ENCODE results near the gene CRISPLD2.
"Not testable (repeated sequence)": the region's sequence is repeated elsewhere in the genome, so short reads cannot be mapped to it uniquely, and the experiment has no call there.

Gene CRISPLD2

DNA sequence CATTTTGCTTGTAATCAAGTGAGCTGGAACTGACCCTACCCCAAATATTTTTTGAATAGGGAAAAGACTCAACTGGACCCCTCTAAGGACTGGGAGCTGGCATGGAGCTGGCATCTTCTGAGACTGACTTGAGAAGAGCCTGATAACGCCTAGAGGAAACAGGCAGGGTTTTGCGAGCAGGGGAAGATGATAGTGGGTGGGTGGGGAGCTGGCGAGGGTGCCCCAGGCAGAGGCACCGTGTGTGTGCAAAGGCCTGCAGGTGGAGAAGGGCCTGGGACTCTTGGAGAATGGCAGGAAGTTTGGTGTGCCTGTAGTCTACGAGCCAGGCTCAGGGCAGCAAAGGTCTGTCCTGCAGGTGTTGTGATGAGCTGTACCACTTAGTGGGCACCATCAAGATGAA is 4.1 kb downstream of the CRISPLD2 start:
- no peak for DNase-seq

DNA sequence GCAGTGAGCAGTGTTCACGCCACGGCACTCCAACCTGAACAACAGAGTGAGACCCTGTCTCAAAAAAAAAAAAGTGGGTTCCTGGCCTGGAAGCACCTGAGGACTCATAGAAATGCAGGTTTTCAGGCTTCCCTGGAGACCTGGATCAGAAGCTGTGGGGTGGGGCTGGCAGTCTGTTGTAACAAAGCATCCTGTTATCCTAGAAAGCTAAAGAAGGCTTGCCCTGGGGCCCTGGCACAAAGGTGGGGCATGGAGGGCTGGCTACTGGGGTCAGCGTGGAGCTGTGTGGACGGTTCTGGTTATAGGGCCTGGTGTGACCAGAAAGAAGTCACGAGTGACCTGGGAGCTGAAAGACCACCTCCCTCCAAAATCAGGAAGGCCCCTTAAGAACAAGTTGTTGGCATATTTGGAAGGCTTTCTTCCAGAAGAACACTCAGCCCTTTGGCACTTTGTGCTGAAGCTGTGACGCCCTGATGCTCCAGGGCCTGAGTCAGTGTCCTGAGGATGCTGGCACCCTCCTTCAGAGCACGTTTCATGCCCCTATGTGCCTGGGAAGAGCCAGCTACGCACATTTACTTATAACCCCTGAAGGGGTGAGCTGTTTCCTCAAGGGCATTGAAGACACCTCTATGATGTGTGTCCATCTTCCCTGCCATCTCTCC is 6.2 kb downstream of the CRISPLD2 start:
- no peak for DNase-seq

DNA sequence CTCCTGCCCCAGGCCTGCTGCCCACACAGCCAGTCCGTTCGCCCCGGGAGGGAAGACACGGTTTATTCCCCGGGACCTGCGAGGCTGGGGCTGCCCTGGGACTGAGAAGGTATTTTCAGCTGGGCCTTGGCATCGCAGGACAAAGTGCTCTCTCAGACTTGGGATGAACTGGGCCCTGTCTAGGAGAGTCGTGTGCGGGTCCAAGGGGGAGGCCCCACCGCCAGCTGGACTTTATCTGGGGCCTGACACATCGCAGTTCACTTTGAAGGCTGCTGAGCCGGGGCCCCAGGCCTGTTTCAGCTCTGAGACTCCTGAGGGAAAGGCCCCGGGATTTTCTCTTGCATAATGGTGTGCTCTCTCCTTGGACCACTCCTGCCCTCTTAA is 6.8 kb downstream of the CRISPLD2 start:
- no peak for DNase-seq

DNA sequence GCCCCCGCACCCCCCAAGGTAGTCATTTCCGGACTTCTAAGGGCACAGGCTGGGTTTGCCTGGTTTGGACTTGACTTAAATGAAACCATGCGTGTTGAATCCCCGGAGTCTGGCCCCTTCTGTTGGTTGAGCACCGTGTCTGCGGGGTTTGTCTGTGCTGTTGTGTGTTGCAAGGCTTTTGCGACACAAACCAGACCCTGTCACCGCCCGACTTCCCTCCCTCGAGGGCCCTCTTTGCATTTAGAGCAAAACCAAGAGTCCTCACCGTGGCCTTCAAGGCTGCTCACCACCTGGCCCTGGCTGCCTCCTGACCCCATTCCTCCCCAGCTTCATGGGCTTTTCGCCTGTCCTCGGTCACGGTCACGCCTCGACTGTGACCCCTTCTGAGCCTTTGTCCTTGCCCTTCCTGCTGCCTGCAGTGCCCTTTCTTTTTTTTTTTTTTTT is 7.4 kb downstream of the CRISPLD2 start:
- DNase-seq = no peak

DNA sequence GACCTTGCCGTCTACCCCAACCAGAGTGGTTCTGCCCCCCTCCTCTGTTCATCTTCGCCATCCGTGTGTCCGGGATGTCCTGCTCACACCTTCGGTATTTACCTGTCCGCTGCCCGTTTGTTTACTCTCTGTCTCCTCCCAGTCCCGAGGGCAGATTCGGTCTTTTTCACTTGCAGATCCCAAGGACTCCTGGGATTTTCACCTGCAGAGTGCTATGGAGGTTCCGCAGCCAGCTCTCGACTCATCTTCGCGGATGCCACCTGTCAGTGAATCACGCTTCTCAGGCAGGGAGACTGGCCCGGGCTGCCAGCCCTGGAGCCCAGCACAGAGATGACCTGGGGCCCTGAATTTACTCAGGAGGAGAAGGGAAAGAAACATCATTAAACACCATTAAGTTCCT is 8.1 kb downstream of the CRISPLD2 start:
- no peak for DNase-seq

DNA sequence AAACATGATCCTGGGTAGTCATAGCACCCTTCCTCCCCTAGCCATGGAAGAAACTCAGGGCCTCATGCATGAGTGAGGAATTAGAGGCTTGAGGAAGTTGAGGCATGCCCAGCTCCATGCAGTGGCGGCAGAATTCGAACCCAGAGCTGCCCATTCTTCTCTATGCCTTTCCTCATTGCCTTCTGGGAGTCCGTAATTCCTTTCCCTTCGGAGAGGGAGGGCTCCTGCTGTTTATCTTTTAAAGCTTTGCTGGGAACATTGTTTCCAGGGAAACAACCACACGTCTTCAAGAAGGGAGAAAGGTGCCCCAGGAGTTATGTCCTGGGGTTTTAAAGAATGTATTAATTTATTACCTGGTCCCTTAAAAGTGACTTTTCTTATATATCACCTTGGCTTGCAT is 8.5 kb downstream of the CRISPLD2 start:
- DNase-seq = no peak

DNA sequence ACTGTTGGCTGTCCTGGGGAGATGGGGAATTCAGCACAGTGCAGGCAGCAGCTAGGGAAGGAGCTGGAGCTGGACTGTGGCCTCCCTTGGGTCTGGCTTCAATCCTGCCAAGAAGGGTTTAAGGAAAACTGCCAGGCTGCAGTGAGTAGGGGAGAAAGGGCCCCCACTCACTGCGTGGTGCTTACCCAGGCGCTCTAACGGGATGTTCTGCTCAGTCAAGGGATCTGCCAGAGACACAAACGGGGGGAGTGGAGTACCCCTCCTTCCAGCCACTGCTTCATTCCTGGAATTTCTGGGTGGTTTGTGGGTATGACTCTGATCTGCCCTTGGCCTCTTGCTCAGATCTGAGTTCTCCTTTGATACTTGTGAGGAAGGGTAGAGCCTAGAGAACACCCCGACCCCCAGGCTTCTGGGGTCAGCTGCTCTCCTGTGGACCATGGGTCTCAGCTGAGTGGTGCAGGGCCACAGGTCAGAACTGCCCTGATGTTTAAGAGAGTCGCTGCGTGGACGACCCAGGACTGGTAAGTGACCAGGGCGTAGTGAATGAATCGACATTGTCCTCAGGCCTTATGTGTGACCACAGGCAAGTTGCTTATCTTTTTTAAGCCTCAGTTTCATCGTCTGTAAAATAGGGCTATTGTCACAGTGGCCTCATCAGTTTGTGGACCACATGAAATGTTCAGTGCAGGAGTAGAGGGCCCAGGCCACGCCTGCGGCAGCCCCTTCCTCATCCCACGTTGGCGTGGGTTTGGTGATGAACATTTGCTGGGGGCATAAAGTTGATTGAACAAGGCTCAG is 9.6 kb downstream of the CRISPLD2 start:
- no peak for DNase-seq

DNA sequence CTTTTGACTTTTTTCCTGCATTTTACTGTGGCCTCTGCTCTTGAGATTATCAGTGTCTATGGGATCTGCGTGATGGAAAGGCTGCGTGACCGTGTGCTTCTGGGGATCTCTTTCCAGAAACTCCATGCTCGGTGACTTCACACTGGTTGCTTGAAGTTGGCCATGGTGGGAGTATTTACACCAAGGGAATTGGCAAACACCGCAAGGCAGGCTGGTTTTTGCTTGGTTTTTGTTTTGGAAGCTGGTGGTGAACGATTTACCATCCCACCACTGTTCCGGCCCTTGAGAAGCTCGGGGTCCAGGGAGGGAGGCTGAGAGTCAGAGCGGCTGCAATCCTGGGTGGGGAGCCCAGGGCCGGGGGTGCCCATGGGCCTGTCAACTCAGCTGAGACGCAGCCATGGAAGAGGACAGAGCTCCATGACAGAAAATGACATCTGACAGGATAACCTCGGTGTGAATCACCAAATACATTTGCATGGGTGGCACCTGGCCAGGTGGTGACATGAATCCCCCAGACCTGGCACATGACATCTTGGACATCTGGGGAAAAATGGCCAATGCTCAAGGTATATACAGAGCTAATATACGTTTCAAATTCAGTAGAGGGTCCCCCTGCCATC is 11.1 kb downstream of the CRISPLD2 start:
- no peak for DNase-seq

DNA sequence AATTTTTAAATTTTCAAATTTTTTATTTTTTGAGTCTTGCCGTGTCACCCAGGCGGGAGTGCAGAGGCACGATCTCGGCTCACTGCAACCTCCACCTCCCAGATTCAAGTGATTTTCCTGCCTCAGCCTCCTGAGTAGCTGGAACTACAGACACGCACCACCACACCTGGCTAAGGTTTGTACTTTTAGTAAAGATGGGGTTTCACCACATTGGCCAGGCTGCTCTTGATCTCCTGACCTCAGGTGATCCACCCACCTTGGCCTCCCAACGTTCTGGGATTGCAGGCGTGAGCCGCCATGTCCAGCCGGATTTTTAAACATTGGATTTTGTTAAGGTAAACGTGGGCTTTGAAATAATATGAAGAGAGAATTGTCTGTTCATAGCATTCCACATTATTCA is 11.9 kb downstream of the CRISPLD2 start:
- DNase-seq = not testable (repeated sequence)

DNA sequence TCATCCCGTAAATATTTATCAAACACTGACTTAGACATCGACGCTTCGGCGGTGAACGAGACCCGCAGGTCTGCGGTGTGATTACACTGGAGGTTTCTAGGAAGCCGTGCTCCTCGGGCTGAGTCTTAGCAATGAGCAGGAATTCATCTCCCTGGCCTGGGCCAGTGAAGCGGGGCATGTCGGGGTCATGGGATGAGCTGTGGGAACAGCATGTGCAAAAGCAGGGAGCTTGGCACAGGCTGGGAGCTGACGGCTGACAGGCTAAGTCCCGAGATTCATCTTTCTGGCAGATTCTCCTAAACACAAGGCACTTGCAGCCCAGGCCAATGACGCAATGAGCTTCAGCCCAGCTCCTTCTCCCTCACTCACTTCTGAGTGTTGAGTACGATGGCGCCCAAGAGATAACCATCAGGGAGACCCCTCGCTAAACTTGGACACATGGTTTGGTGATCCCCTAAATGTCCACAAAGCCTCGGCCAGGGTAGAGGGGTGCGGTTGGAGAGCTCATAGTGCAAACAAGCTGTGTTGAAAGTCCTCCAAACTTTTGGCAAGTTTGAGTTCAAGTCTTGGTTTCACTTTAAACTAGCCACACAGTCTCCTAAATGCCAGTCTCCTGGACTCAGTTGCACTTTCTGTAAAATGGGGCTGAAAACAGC is 12.8 kb downstream of the CRISPLD2 start:
- no peak for DNase-seq

DNA sequence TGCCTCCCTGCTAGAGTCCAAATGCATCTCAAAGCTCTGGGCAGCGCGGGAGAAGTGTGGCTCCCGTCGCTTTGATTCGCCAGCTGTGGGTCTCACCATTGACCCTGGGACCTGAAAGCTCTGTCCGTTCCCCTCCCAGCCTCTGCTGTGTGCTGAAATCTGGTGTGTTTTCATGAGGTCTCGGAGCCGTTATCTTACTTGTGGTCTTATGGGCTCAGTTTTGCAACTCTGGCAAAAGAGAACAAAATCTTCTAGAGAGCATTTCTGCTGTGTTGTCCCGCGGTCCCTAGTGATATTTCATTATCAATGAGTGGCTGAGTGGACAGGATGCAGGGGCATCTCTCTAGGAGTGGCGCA is 13.3 kb downstream of the CRISPLD2 start:
- DNase-seq = no peak

DNA sequence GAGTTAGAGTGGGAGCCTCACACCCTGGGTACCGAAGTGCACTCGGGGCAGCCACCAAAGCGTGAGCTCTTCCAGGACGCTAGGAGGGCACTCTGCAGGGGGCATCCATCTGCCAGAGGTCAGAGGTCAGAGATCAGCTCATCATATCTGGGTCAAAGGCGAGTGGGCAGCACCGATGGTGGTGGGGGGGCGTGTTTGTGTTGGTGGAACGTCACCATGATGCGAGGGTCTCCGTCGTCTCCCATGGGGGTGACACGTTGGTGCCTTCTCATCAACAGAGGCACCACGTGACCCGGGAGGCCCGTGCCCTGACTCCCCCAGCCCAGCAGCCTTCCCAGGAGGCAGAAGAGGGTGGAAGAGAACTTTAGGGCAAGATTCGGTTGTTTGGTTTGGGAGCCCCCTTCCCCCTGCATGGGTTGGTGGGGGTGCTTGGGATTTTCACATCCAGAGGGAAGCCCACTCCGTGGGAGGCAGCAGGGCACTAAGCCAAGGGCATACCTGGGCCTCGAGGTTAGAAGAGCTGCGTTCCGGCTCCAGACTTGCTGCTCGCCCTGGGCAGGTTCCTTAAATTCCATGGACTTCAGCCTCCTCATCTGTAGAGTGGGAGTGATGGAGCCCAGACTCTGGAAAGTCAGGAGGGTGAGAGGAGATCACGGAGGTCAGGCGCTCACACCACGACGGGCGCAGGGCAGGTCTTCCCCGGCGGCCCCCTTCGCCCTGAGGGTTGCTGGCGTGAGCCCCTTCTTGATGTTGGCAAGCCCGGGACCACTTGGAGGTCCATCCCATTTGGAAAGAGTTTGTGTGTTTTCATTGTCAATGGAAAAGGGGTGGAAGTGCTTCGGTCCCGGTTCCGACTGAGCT is 14.0 kb downstream of the CRISPLD2 start:
- DNase-seq = no peak

DNA sequence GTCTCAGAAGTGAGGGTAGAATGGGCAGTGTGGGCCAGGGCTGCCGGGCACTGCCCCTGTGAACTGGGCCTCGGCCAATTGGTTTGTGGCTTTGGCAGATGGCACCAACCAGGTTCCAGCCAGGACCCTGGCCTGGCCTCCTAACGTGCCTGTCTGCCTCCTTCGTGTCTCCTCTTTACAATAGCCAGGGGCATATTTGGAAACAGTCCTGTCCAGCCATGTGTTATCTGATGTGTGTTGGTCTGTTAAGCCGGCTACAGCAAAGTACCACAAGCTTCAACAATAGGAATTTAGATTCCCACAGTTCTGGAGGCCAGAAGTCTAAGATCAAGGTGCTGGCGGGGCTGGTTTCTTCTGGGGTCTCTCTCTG is 14.6 kb downstream of the CRISPLD2 start:
- DNase-seq = no peak

DNA sequence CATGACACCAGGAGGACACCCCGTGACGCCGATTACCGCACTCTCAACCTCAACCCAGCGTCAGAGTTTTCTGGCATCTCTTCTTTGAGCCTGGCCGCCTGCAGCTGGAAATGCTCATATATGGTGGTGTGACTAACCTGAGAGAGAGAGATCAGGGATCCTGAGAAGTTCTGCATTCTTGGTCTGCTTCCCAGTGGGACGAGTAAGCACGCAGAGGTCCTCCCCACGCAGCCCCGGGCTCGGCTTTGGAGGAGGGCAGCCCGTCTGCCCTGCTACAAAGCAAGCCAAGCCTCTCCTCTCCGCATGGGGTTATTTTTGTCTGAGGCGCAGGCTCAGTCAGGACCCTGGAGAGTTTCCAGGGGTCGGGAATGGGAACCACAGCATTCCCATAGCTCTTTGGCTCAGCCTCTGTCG is 16.5 kb downstream of the CRISPLD2 start:
- no peak for DNase-seq

DNA sequence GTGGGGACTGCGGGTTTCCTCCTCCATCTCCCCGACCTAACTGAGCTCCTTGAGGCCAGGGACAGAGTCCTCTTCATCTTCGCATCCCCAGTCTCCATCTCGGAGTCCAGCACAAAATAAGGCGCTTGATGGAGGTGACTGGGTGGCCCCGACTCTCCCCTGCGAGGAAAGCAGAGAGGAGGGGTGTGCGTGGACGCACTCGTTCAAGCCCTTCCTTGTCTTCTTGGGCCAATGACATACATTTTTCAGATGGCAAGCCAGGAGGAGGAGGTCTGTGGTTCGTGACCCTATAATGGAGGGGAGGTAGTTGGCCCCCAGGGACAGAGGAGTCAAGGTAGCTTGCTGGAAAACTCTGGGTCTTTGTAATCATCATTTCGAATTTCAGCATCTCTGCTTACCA is 17.2 kb downstream of the CRISPLD2 start:
- DNase-seq = no peak

DNA sequence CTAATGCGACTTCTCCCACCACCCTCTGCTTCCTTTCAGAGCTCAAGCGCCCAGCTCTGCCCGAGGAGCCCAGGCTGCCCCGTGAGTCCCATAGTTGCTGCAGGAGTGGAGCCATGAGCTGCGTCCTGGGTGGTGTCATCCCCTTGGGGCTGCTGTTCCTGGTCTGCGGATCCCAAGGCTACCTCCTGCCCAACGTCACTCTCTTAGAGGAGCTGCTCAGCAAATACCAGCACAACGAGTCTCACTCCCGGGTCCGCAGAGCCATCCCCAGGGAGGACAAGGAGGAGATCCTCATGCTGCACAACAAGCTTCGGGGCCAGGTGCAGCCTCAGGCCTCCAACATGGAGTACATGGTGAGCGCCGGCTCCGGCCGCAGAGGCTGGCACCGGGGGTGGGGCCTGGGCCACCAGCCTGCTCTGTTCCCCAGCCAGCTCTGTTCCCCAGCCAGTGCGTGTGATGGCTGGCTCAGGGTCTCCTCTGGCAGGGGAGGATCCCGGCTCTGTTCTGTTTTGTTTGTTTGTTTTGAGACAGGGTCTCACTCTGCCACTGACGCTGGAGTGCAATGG is 18.7 kb downstream of the CRISPLD2 start:
- no peak for DNase-seq

DNA sequence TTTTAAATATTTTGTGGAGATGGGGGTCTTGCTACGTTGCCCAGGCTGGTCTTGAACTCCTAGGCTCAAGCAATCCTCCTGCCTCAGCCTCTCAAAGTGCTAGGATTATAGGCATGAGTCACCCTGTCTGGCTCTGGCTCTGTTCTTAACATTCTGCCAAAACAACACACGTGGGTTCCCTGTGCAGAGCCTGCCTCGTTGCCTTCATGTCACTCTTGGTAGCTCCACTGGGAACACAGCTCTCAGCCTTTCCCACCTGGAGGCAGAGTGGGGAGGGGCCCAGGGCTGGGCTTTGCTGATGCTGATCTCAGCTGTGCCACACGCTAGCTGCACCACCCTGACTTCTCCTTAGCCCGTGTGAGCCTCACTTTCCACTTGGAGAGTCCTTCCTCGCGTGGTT is 19.3 kb downstream of the CRISPLD2 start:
- no peak for DNase-seq

DNA sequence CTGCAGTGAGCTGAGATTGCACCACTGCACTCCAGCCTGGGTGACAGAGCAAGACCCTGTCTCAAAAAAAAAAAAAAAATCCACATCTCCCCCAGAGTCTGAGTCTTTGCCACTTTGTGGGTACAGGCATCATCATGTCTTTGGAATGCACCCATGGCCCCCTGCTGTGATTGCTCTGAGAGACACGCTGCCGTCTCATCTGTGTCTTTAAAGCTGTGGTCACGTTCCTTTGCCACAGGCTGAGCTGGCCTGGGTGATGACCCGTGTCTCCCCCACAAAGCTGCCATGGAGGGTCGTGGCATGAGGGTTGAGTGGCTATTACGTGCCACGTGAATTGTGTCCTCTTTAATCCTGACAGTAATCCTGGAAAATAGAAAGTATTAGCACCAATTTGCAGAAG is 20.2 kb downstream of the CRISPLD2 start:
- DNase-seq = no peak

DNA sequence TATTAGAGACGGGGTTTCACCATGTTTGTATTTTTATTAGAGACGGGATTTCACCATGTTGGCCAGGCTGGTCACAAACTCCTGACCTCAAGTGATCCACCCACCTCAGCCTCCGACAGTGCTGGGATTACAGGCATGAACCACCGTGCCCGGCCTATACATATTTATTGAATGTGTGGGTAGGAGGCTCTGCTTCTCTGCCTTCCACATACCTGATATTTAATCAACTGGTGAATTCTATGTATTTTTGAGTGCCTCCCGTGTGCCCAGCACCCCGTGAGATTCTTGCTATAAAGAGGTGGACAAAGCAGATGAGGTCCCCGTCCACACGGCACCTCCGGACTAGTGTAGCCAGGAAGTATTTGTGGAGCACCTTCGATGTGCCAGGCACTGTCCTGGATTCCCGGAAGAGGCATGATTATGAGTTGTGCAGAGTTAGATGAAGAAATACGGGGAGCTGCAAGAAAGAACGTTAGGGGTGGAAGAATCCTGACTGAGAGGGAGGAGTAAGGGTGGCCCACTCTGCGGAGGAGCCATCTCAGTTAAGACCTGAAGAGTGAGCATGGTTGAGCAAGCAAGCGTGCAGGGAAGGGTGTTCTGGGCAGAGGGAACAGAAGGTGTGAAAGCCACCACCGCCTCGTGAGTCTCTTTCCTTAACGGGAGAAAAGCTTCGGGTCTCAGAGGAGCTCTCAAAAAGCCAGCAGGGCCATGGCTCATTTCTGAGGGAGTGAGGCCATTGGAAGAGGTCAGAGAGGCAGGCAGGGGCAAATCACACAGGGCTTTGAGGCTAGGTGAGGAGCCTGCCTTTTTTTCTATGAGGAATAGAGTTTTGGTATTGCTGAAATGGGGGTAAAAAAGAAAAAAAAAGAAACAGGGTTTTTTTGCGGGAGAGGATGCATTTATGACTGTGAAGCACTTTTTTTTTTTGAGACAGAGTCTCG is 21.2 kb downstream of the CRISPLD2 start:
- DNase-seq = no peak

DNA sequence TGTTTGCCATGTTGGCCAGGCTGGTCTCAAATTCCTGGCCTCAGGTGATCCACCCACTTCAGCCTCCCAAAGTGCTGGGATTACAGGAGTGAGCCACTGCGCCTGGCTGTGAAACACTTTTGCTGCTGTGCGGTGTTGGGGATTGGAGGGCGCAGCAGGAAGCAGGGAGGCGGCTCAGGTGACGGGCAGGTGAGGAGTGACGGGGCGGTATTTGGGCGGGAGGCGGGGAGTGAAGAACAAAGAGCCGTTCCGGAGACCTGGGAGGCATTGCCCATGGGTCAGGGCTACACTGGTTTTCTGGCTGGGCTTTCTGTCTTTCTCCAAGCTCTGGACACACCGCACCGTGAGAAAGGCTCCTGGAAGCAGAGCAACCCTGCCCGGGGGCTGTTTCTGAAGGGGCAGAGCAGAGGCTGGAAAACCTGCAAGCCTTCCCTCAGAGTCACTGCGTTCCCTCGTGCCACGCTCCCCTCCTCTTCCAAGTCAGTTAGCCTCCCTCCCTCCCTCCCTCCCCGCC is 22.1 kb downstream of the CRISPLD2 start:
- peak; percentile 87 for DNase-seq

DNA sequence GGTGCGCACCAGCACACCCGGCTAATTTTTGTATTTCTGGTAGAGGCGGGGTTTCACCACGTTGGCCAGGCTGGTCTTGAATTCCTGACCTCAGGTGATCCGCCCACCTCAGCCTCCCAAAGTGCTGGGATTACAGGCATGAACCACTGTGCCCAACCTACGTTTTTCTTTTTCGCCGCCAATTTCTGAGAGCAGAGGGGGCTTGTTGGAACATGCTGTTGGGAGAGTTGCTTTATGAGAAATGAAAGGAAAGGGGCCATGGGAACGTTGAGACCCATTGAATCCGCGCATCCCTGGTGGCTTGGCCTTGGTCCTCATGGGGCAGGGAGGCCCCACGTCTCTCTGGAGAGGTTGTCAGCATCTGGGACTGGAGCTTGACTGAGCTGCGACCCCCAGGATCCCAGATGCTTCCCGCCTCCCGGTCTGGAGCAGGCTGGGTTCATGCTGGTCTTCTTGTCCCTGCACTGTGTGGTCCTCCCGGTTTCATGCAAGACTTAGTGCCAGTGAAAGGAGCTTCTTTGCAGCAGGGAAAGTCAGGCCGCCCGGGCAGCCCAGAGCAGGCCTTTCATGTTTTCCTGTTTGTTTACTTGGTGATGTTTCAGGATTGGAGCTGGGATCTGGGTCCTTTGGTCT is 22.8 kb downstream of the CRISPLD2 start:
- DNase-seq = peak; percentile 23
